Ishikawa (cell line): ENCODE results near the gene TRUB1.

Experiments used
- CEBPB ChIP-seq: IDR thresholded peaks from 2 replicates; pipeline ENCODE4 v1.6.1; 2012
- CREB1 ChIP-seq: IDR thresholded peaks from 2 replicates; pipeline ENCODE4 v1.6.1; 2012; ENCODE audit warnings: low read depth
- EGR1 ChIP-seq: IDR thresholded peaks from 2 replicates; pipeline ENCODE4 v1.6.1; 2012
- EP300 ChIP-seq: IDR thresholded peaks from 2 replicates; pipeline ENCODE4 v1.6.1; 2012; ENCODE audit warnings: borderline replicate concordance
- FOXM1 ChIP-seq: IDR thresholded peaks from 2 replicates; pipeline ENCODE4 v1.6.1; 2012; ENCODE audit warnings: low read depth, borderline replicate concordance
- MAX ChIP-seq: IDR thresholded peaks from 2 replicates; pipeline ENCODE4 v1.6.1; 2012
- NFIC ChIP-seq: IDR thresholded peaks from 2 replicates; pipeline ENCODE4 v1.6.1; 2012
- RAD21 ChIP-seq: IDR thresholded peaks from 2 replicates; pipeline ENCODE4 v1.6.1; 2012; ENCODE audit warnings: low read depth
- REST ChIP-seq: IDR thresholded peaks from 2 replicates; pipeline ENCODE4 v1.6.1; 2012; ENCODE audit warnings: low read depth, mild to moderate bottlenecking
- TAF1 ChIP-seq: IDR thresholded peaks from 2 replicates; pipeline ENCODE4 v1.6.1; 2012; ENCODE audit warnings: low read depth, mild to moderate bottlenecking
- TCF12 ChIP-seq: IDR thresholded peaks from 2 replicates; pipeline ENCODE4 v1.6.1; 2012; ENCODE audit warnings: low read depth
- TEAD4 ChIP-seq: IDR thresholded peaks from 2 replicates; pipeline ENCODE4 v1.6.1; 2012
- USF1 ChIP-seq: IDR thresholded peaks from 2 replicates; pipeline ENCODE4 v1.6.1; 2012
- YY1 ChIP-seq: IDR thresholded peaks from 2 replicates; pipeline ENCODE4 v1.6.1; 2012; ENCODE audit warnings: low read depth
- ZBTB7A ChIP-seq: IDR thresholded peaks from 2 replicates; pipeline ENCODE4 v1.6.1; 2012; ENCODE audit warnings: low read depth

Gene TRUB1

GRCh38 chr10:114908896-114909295 lies 29.1 kb upstream of the TRUB1 start:
- no peak for TF ChIP-seq TAF1
- no peak for TF ChIP-seq RAD21

GRCh38 chr10:114911052-114911711 lies 26.8 kb upstream of the TRUB1 start:
- TF ChIP-seq TCF12 = no peak
- no peak for TF ChIP-seq RAD21
- TF ChIP-seq EGR1 = no peak
- no peak for TF ChIP-seq REST
- no peak for TF ChIP-seq EP300
- no peak for TF ChIP-seq ZBTB7A

GRCh38 chr10:114911801-114912469 lies 26.1 kb upstream of the TRUB1 start:
- TF ChIP-seq ZBTB7A (no peak), EP300 (no peak), CREB1 (no peak), MAX (no peak), YY1 (no peak), TAF1 (no peak), EGR1 (no peak), USF1 (no peak), TCF12 (no peak), FOXM1 (no peak), TEAD4 (no peak)

GRCh38 chr10:114912470-114912859 lies 25.5 kb upstream of the TRUB1 start:
- TF ChIP-seq CEBPB (no peak), CREB1 (no peak), REST (no peak), ZBTB7A (no peak), USF1 (no peak), EP300 (no peak), EGR1 (no peak), FOXM1 (no peak), NFIC (no peak), MAX (no peak), TAF1 (no peak), YY1 (no peak), TEAD4 (no peak), TCF12 (no peak), RAD21 (no peak)

GRCh38 chr10:114914560-114914959 lies 23.4 kb upstream of the TRUB1 start:
- TF ChIP-seq FOXM1 (no peak), CREB1 (no peak), REST (no peak), MAX (no peak), RAD21 (no peak), EGR1 (no peak), TAF1 (no peak), YY1 (no peak), USF1 (no peak), TCF12 (no peak), NFIC (no peak), CEBPB (no peak), TEAD4 (no peak), ZBTB7A (no peak), EP300 (no peak)
